LNCAP (cell line): ENCODE data around the gene RBFOX1.

Source experiments
- TF ChIP-seq, protein P1 (sequence below): fragments of 450-650 bp; IDR thresholded peaks from 2 replicates; pipeline ENCODE4 v1.5.1; 2017; ENCODE audit warnings: mild to moderate bottlenecking

Gene RBFOX1

DNA sequence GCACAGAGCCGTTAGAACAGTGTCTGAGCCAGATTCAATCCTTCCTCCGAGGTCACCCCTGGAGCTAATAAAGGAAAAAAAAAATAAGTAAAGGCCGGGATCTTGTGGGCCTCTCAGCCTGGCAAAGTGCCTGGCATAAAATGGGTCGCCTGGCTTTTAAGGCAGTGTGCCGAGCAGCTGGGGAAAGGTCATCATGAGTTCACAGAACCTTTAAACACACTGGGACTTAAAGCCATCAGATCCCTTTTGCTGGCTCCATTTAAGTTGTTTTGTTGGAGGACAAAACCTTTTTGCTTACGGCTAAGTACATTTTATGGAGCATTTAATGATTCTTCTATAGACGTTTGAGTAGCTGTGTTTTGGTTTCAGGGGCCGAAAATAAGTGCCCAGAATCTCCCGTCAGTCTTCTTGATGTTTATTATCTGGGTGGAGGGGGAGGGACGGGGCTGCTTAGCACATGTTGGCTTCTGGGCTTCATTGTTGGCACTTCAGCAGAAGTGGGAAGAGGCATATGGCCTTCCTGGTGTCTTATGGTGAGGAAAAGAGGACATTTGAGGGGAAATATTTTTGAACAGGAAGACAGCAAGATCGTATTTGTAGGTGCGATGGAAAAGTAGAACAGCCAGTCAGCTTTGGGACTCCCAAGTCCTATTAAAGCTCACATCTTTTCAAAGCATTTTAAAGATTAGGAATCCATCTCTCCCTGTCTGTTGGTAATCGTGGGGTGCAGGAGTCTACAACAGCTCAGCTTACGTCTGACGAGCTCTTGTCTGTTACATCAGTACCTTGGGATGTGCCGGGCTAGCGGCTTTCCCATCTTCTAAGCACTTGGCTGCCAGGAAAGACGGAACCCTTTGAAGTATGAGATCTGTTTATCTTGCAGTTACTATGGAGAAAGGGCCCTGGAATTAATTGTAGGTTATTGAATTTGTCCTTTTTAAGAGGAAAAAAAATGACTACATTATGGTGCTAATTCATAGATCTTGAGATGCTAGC lies 31.1 kb downstream of the RBFOX1 start:
- TF ChIP-seq, protein P1, sequence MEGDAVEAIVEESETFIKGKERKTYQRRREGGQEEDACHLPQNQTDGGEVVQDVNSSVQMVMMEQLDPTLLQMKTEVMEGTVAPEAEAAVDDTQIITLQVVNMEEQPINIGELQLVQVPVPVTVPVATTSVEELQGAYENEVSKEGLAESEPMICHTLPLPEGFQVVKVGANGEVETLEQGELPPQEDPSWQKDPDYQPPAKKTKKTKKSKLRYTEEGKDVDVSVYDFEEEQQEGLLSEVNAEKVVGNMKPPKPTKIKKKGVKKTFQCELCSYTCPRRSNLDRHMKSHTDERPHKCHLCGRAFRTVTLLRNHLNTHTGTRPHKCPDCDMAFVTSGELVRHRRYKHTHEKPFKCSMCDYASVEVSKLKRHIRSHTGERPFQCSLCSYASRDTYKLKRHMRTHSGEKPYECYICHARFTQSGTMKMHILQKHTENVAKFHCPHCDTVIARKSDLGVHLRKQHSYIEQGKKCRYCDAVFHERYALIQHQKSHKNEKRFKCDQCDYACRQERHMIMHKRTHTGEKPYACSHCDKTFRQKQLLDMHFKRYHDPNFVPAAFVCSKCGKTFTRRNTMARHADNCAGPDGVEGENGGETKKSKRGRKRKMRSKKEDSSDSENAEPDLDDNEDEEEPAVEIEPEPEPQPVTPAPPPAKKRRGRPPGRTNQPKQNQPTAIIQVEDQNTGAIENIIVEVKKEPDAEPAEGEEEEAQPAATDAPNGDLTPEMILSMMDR, result no peak

DNA sequence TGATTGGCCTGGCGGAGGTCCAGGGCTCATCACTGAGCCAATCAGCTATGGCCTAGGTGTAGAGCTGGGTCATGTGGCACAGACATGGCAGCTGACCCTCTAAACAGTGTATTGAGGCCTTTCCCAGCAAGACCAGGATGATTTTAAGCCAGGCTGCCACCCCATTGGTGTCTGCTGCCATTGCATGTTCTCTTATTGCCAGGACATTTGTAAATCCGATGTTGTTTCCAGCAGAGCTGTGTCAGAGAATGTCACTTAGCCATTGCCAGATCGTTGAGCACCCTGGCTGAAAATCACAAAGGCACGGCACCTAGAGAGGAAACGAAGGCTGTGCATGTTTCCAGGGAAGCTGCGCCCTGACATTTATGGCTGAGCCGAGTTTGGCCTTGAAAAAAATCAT lies 33.4 kb downstream of the RBFOX1 start:
- TF ChIP-seq, protein P1, result no peak

DNA sequence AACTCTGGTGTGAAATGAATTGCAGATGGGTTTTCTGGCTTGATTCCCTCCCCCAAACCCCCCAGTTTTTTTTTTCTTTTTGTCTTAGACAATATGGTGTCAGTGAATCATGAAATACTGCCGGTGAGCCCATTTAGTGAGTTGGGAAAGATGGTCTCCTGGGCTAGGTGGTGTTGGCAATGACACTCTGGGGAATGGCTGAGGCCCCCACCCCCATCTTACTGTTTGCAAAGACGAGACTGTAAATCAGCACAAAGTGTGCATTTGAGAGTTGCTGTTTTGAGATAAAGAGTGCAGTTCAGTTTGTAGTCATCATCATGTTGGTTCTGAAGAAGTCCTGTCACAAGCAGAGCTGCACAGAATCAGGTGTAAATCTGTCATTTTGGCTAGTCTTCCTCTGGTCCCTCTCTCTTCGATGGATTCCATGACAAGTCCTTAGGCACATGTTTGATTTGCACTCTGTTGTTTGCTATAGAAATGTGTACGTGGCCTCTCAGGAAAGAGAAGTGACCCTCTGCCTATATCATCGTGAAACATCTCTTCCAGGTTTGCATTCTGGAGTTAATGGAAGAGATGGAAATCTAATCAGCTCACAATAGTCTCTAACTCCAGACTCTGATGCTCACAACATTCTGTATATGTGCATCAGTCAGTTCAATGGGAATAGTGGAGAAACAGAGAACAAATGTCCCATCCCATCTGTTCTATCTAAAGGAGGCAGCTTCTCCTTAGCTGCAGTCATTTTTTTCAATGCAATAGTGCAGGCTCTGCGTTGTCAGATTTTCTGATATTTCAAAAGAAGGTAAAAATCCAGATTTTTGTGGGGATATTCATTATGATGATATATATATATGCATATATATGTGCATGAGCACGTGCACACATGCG lies 34.6 kb downstream of the RBFOX1 start:
- TF ChIP-seq, protein P1, result no peak

DNA sequence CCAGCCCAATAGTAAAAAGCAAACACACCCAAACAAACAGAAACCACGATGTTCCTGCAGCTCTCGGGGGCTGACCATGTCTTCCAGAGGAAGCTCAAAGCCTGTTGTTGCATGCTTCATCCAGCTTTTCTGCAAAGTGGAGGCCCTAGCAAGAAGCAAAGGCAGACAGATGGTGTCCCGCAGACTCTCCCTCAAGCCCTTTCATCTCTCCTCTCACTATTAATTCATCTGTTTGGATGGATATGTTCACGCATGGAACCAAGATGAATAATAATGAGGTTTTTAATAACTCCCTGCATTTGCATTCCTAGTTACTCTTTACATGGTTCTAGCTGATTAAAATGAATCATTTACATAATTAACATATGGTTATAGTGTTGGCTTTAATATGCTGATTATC lies 36.6 kb downstream of the RBFOX1 start:
- TF ChIP-seq, protein P1, result no peak

DNA sequence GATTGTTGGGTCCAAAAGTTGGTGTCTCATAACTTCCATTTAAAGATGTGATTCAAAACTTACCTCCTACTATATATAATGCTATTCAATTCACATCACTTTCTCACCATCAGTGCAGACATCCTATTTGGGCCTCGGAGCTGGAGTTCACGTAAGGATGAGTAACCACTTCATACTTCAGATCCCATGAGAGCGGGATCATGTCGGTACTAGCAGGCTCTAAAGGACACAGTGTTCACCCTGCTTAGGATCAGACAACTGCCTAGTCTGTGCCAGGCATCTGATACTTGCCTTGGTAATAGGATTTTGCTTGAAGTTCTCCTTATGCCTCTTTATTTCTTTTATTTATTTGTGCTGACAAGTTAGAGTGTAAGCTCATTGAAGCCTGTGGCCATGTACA lies 39.5 kb downstream of the RBFOX1 start:
- TF ChIP-seq, protein P1, result no peak

DNA sequence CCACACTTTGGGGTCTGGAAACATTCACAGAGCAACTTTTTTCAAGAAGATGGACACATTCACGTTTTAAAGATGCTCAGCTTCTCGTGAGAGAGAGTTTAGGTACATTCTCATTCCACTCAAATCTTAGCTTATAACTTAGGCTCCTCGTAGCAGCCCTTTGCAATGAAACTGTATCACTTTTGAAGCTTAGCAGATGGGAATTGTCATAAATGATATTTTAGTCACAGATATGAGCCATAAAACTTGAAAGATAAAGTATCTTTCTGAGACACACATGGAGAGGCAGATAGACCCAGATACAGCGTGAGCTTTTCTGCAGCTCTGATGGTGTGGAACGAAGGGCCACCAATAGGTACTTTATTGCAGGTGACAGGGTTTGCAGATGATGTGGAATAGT lies 41.1 kb downstream of the RBFOX1 start:
- TF ChIP-seq, protein P1, result no peak

DNA sequence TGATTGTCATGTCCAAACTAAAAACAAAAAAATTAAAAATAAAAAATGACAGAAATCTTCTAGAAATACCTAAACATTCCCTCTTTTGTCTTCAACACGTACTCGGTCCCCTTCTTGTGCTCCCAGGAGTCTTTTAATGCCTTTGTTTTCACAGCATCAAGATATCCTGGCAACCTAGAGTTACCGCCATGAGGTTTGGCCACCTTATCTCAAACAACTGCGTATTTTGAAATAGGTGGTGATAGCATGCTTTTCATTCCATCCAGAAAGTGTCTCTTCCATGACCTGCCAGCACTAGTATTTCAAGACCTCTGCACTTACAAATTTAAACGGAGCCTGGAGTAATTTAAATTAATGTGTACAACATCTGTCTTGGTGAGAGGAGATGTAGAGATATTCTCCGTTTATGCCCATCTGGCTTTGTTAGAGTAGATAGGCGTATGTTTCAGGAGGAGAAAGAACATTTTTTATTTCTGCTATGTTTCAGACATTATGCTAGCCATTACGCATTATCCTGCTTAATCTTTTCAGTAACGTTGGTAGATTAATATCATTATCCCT lies 42.0 kb downstream of the RBFOX1 start:
- TF ChIP-seq, protein P1, result no peak
